Embryonic facial prominence (tissue), 1 donor: ENCODE data around the gene DPY19L1.
"Not testable (repeated sequence)": the region's sequence is repeated elsewhere in the genome, so short reads cannot be mapped to it uniquely, and the experiment has no call there.

Experiments used
- DNase-seq: peaks from one replicate; pipeline ENCODE4 v3.0.0-alpha.2; 2016; ENCODE audit errors: extremely low spot score

Gene DPY19L1

DNA sequence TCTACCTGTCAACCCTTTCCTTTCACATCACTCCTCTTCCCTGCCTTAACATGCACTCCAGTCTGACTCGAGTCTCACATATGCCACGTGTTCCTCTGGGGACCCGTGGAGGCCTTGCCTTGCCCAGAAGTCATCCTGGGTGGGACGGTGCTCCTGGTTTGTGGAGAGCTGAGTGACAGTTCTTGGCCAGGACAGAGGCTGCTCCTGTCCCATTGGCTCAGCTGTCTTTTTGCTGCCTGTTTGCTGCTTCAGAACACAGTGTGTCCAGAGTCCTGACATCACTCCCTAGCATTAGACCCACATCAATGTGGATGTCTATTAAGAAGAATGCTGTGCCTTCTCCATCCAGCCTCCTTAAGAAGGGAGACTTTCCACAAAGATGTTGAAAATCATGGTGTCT lies 116.8 kb downstream of the DPY19L1 start:
- not testable (repeated sequence) for DNase-seq

- not testable (repeated sequence) for DNase-seq
Measured at GRCh38 chr7:34919038-34919437, 118.2 kb downstream of the DPY19L1 start.

DNA sequence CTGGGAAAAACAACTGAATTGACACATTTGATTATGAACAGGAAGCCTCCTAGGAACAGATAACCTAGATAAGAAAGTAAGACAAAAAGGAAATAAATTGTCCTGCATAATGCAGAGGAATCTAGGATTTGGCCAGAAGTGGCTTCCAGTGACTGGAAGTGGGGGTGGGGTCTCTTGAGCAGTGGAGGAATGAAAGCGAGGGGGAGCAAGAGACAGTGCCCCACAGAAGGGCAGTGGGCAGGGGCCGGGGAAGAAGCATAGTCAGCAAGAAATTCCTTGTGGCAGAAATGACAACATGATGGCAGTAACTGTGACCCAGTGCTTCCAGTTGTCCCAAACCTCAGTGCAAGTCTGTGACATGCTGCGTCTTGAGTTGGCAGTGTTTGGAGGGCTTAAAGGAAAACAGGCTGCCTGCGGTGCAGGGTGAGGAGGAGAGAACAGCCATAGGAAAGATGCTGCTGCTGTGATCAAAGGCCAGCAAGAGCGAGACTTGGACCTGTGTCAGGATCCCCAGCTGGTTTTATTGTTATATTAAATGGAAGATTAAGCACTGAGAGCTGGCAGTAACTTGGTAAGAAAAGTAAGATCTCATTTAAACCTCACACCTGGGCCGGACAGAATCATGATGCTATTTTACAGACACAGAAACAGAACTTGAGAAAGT lies 119.0 kb downstream of the DPY19L1 start:
- not testable (repeated sequence) for DNase-seq

DNA sequence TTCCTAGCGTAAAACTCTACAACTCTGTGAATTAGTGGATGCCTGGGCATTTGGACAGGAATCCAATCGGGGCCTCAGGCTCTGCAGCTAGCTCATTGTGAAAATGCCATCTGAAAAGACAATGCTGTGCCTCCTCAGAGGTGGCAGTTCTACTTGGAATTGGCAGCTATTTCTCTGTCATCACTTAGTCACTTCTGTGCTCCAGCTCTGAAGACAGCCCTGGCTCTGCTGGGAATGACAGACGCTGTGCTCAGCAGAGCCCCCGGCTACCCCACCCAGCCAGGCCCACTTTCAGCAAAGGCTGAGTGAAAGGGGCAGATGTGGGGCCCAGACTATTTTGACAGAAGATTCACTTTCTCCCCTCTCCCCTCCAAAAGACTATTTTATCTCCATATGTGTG lies 119.8 kb downstream of the DPY19L1 start:
- DNase-seq = not testable (repeated sequence)

GRCh38 chr7:34916267-34916666 lies 121.0 kb downstream of the DPY19L1 start:
- no peak for DNase-seq

DNA sequence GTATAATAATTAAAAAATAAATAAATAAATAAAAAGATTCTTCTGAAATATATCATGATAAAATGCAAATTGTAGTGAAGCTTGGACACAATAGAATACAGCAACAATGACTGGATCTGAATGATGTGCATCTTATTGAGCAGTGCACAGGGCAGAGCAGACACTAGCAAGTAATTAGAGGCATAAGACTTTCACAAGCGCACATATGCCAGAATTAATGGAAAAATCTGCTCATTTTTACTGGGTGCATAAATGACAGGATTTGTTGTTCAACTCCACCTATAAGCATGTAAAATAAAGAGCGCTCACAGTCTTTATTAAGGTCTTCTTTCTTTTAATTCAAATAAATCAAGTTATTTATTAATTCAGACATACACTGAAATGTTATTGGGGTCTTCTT lies 125.0 kb downstream of the DPY19L1 start:
- DNase-seq = no peak

DNA sequence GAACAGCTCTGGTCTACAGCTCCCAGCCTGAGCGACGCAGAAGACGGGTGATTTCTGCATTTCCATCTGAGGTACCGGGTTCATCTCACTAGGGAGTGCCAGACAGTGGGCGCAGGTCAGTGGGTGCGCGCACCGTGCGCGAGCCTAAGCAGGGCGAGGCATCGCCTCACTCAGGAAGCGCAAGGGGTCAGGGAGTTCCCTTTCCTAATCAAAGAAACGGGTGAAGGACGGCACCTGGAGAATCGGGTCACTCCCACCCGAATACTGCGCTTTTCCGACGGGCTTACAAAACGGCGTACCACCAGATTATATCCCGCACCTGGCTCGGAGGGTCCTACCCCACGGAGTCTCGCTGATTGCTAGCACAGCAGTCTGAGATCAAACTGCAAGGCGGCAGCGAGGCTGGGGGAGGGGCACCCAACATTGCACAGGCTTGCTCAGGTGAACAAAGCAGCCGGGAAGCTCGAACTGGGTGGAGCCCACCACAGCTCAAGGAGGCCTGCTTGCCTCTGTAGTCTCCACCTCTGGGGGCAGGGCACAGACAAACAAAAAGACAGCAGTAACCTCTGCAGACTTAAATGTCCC lies 130.9 kb downstream of the DPY19L1 start:
- DNase-seq = not testable (repeated sequence)

DNA sequence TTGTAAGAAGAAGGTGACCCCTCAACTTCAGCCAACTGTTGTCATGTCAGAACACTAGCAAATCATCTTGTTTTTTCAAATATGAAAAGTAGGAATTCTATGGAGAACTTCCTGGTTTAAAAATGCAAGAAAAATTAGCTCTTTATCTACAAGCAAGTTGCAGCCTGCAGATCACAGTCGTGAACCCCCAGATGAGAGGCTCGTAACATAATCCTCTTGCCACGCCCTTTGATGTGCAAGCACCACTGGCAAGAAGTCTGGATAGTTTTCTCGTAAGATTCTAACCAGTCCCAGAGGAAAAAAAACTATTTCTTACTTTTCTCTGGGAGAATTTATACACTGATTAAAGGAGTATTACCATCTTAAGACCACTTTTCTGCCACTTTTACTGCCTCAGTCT lies 132.3 kb downstream of the DPY19L1 start:
- no peak for DNase-seq

DNA sequence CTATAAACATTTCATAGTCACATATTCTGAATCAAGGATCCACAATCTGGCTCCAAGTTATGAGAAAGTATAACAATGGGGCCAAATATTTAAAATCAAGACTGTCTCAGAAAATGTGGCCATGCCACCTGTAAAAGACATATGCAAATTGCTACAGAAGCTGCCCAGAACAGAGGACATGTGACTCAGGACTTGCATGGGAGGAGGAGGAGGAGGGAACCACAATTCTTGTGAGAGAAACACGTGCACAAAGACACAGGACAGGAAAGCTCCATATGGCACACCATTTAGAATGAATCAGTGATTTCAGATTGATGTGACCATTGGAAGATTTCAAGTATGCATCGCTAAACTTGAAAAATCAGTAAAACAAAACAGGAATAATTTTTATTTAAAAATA lies 133.4 kb downstream of the DPY19L1 start:
- DNase-seq = not testable (repeated sequence)

DNA sequence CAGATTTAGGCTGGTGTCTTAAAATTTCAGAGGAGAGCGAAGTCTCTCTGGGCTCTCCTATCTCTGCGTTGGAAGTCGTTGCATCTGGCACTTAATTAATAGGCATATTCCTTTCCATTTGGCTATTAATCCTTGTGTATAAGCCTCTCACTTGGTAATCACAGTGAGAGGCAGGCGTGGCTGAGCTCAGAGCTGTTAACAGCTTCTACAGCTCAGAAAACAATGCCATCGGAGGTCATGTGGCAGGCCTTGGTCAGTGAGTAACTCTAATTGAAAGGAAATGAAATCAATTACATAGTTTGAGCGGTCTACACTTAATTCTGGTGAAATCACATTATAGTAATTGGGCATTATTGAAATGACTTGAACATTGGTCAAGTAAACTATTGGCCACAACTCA lies 135.1 kb downstream of the DPY19L1 start:
- DNase-seq = no peak

GRCh38 chr7:34900891-34901513 lies 136.3 kb downstream of the DPY19L1 start:
- no peak for DNase-seq

GRCh38 chr7:34895202-34895601 lies 142.1 kb downstream of the DPY19L1 start:
- no peak for DNase-seq

GRCh38 chr7:34889951-34890350 lies 147.3 kb downstream of the DPY19L1 start:
- DNase-seq = no peak

DNA sequence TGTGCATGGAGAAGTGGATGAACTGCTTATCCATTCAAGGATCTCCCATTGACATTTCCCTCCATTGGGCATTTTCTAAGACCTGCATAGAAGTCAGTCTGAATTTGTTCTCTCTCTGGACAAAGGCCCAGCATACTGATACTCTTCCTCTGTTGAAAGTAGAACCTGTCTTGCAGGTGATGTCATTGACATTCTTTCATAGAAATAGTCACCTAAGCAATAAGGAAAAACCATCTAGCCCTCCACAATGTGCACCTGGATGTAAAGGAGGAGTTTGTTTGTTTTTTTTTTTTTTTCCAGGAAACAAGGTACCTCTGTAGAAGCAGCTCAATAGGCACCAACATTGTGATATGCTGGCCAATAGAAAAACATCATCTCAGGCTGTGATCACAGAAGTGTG lies 150.4 kb downstream of the DPY19L1 start:
- DNase-seq = no peak

DNA sequence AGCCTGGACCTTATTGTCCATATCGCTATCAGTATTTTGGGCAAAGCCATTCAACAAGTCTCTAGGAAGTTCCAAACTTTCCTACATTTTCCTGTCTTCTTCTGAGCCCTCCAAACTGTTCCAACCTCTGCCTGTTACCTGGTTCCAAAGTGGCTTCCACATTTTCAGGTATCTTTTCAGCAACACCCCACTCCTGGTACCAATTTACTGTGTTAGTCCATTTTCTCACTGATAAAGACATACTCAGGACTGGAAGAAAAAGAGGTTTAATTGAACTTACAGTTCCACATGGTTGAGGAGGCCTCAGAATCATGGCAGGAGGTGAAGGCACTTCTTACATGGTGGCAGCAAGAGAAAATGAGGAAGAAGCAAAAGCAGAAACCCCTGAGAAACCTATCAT lies 153.4 kb downstream of the DPY19L1 start:
- not testable (repeated sequence) for DNase-seq

GRCh38 chr7:34879871-34880270 lies 157.4 kb downstream of the DPY19L1 start:
- no peak for DNase-seq

DNA sequence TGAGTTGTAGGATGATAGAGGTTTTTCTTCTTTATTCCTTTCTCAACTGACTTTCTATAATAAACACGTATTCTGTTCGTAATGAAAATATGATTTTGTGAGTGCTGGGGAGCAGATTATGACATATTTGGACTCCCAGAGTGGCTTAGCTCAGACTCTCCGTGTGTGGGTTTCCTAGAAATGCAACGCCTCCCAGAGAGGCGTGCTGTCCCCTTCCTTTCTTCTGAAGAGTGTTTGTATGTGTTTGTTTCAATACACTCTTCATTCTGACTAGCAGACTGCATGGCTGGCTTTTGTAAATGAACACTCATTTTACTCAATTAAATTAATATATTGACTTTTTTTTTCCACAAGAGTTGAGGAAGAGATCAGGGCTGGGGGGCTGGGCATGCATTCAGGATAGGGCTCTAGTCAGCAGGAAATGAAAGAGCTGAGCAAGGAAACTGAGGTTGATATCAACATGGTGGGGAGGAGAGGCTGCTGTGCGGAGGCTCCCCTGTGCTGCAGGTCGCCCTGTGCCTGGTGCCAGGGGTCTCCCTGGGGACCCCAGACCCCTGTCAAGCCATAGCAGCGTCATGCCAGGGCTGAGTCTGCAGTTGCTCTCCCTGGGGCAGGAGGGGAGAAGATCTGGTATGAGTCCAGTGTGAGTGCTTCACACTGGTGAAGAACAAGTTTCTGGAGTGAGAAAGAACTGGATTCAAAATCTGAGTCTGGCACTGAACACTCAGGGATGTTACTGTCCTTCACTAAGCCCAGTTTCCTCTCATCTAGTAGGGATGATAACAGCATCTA lies 158.1 kb downstream of the DPY19L1 start:
- DNase-seq = not testable (repeated sequence)
